ENCODE results near the gene EXOC2. TPM values are rescaled to one million over a fixed set of nuclear protein-coding genes. Genes with fewer than 3 reads are reported as not detected.

The EXOC2 gene
- total RNA-seq, 1 experiment from 2014 or later, result 24.5 TPM

DNA sequence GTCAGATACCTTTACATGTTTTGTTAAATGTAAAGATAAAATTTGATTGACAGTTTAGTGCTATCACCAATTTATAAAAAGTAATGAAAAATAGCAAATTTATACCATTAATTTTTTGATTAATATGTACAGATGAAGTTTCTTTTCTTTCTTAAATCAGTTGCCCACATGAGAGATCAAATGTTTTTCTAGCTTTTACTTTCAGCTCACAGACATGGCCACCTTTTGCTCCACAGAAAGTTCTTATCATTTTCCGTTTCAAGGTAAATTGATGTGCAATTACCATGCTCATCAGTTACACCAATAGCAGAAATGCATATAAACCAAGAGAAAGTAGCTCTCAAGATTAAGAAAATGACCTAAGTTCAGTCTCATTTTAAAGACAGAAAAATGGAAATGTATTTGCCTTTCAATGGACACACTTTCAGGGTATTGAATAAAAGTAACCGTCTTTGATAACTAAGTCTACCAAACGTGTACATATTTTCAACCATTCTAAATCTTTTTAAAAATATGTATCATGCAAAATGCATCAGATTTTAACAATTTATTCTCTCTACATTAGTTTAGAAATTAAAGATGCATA, 16.6 kb upstream of the EXOC2 start:
- intact Hi-C loops (cut with micrococcal nuclease), result no loop called here

DNA sequence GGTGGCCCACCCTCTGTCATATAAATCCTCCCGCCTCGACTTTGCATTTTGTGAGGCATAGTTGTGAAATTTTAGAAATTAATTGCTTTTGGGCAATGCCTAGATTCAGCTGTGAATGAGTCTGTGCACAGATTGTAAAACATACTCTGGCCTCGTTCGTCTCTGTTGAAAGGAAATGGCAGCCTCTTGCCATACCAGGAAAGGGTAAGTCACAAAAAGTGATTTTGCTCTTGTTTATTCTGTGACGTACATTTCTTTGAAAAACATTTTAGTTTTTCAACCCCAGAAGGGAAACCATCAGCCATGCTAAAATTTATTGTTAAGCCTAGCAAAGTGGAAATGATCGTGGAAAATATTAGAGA, 15.3 kb upstream of the EXOC2 start:
- Histone ChIP-seq H3K27me3 (ENCODE audit: insufficient read depth, low read length) (peaks cover 29% of the 10 kb centered on the region), H3K9ac (ENCODE audit: low read length) (no peak overlapping the region), H3K4me3 (replicated peaks in 1 of 2; ENCODE audit: low read depth in 1 of 2, low read length in 2 of 2) (no peak overlapping the region), H3K4me1 (ENCODE audit: control insufficient read depth in 1 of 2, insufficient read depth in 2 of 2, low read length in 2 of 2) (no peaks in the 10 kb centered on the region), H3K9me2 (ENCODE audit: insufficient read depth) (no peaks in the 10 kb centered on the region), H3K79me2 (ENCODE audit: insufficient read depth, low read length) (no peaks in the 10 kb centered on the region), H2AFZ (ENCODE audit: low read depth, low read length, poor library complexity, severe bottlenecking) (no peak overlapping the region), H3K4me2 (ENCODE audit: low read length) (no peak overlapping the region), H3K27ac (ENCODE audit: low read depth, low read length) (no peak overlapping the region), H3K36me3 (ENCODE audit: control insufficient read depth in 1 of 2, insufficient read depth in 2 of 2, low read length in 2 of 2) (no peaks in the 10 kb centered on the region), H4K20me1 (ENCODE audit: insufficient read depth) (no peaks in the 10 kb centered on the region; the same call in 1 of the 2 replicates), H3K9me3 (ENCODE audit: control insufficient read depth in 1 of 2, insufficient read depth in 1 of 2, low read depth in 1 of 2, low read length in 2 of 2) (no peaks in the 10 kb centered on the region)
- ChIA-PET POLR2A (no interaction called here), CTCF (interaction anchor here (1.8 kb wide), 1 partner anchor 14 kb away, joined by 6 read pairs; no protein-coding TSS in a partner anchor), RAD21 (ENCODE audit: low non-redundant PET in 1 of 2, low total read pairs in 2 of 2, uncharacterized antibody in 2 of 2, unreplicated experiment in 2 of 2) (no interaction called here)
- ATAC-seq, result no peak
- DNase-seq (ENCODE audit: low read depth, low spot score), result no peak
- intact Hi-C loops (cut with micrococcal nuclease), result no loop called here
- BruUV-seq (replicated peaks), result no TSS peak
- TF ChIP-seq, protein P1, sequence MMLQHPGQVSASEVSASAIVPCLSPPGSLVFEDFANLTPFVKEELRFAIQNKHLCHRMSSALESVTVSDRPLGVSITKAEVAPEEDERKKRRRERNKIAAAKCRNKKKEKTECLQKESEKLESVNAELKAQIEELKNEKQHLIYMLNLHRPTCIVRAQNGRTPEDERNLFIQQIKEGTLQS (IDR thresholded peaks at IDR 0.05), result no peak
- no peak for TF ChIP-seq CBX3 (IDR thresholded peaks at IDR 0.05; ENCODE audit: low read depth)
- TF ChIP-seq, protein P2, sequence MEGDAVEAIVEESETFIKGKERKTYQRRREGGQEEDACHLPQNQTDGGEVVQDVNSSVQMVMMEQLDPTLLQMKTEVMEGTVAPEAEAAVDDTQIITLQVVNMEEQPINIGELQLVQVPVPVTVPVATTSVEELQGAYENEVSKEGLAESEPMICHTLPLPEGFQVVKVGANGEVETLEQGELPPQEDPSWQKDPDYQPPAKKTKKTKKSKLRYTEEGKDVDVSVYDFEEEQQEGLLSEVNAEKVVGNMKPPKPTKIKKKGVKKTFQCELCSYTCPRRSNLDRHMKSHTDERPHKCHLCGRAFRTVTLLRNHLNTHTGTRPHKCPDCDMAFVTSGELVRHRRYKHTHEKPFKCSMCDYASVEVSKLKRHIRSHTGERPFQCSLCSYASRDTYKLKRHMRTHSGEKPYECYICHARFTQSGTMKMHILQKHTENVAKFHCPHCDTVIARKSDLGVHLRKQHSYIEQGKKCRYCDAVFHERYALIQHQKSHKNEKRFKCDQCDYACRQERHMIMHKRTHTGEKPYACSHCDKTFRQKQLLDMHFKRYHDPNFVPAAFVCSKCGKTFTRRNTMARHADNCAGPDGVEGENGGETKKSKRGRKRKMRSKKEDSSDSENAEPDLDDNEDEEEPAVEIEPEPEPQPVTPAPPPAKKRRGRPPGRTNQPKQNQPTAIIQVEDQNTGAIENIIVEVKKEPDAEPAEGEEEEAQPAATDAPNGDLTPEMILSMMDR (IDR thresholded peaks at IDR 0.05 in 2 of 3, conservative IDR thresholded peaks at IDR 0.05 in 1 of 3; ENCODE audit: borderline replicate concordance in 1 of 3, insufficient read depth in 1 of 3, low read depth in 2 of 3, low read length in 2 of 3), result no peak
- no peak for TF ChIP-seq POLR2AphosphoS5 (IDR thresholded peaks at IDR 0.05; ENCODE audit: low read depth, low read length)
- no peak for TF ChIP-seq YY1 (IDR thresholded peaks at IDR 0.05; ENCODE audit: extremely low read depth, insufficient replicate concordance, low read depth, low read length)
- TF ChIP-seq POLR2A (IDR thresholded peaks at IDR 0.05; ENCODE audit: borderline replicate concordance, extremely low read depth, insufficient read depth, insufficient read length), result no peak
- no peak for TF ChIP-seq EZH2 (IDR thresholded peaks at IDR 0.05)
- no peak for TF ChIP-seq ZFX (IDR thresholded peaks at IDR 0.05)

More for the DNA sequence above, 16.6 kb upstream of the EXOC2 start:
- Histone ChIP-seq H4K20me1 (ENCODE audit: insufficient read depth) (no peaks in the 10 kb centered on the region; the same call in 1 of the 2 replicates), H3K27ac (ENCODE audit: low read depth, low read length) (no peak overlapping the region), H3K4me1 (ENCODE audit: control insufficient read depth in 1 of 2, insufficient read depth in 2 of 2, low read length in 2 of 2) (no peaks in the 10 kb centered on the region), H3K9ac (ENCODE audit: low read length) (no peak overlapping the region), H3K9me3 (ENCODE audit: control insufficient read depth in 1 of 2, insufficient read depth in 1 of 2, low read depth in 1 of 2, low read length in 2 of 2) (no peaks in the 10 kb centered on the region), H2AFZ (ENCODE audit: low read depth, low read length, poor library complexity, severe bottlenecking) (no peak overlapping the region), H3K4me2 (ENCODE audit: low read length) (no peak overlapping the region), H3K27me3 (ENCODE audit: insufficient read depth, low read length) (peaks cover 18% of the 10 kb centered on the region), H3K9me2 (ENCODE audit: insufficient read depth) (no peaks in the 10 kb centered on the region), H3K79me2 (ENCODE audit: insufficient read depth, low read length) (no peaks in the 10 kb centered on the region), H3K36me3 (ENCODE audit: control insufficient read depth in 1 of 2, insufficient read depth in 2 of 2, low read length in 2 of 2) (no peaks in the 10 kb centered on the region), H3K4me3 (replicated peaks in 1 of 2; ENCODE audit: low read depth in 1 of 2, low read length in 2 of 2) (no peak overlapping the region)
- RAD21 ChIA-PET (ENCODE audit: low non-redundant PET in 1 of 2, low total read pairs in 2 of 2, uncharacterized antibody in 2 of 2, unreplicated experiment in 2 of 2), result no interaction called here
- DNase-seq (ENCODE audit: low read depth, low spot score) (no peak), ATAC-seq (no peak)
- no peak for TF ChIP-seq CEBPB (IDR thresholded peaks at IDR 0.05; ENCODE audit: low read depth)
- CTCF ChIA-PET, result interaction anchor here (1.8 kb wide), 1 partner anchor 13 kb away, joined by 6 read pairs; no protein-coding TSS in a partner anchor
- BruUV-seq (replicated peaks), result no TSS peak
- POLR2A ChIA-PET, result no interaction called here

Measured in HCT116 (cell line).